Measurements from ENCODE around the gene ANKRD10. TPM values are rescaled to one million over a fixed set of nuclear protein-coding genes. Genes with fewer than 3 reads are reported as not detected.
"Not testable (repeated sequence)": the region's sequence is repeated elsewhere in the genome, so short reads cannot be mapped to it uniquely, and the experiment has no call there.

Gene ANKRD10
- total RNA-seq, 4 donors from 2014 or later = 117 to 184 (median 138) TPM

DNA sequence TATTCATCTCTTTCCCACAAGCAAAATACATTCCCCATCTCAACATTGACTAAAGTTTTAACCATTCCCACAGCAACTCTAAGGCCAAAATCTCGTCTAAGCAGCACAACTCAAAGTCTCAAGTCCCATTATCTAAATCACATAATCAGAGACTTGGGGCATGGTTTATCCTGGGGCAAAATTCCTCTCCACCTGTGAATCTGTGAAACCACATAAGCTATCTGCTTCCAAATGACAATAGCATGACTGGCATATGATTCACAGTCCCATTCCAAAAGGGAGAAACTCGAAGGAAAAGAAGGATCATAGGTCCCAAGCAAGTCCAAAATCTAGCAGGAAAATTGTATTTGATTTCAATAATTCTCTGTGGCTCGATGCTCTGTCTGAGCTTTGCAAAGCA is 73.0 kb downstream of the ANKRD10 start:
- TF ChIP-seq POLR2A (IDR thresholded peaks at IDR 0.05) = no peak
- TF ChIP-seq, protein P1, sequence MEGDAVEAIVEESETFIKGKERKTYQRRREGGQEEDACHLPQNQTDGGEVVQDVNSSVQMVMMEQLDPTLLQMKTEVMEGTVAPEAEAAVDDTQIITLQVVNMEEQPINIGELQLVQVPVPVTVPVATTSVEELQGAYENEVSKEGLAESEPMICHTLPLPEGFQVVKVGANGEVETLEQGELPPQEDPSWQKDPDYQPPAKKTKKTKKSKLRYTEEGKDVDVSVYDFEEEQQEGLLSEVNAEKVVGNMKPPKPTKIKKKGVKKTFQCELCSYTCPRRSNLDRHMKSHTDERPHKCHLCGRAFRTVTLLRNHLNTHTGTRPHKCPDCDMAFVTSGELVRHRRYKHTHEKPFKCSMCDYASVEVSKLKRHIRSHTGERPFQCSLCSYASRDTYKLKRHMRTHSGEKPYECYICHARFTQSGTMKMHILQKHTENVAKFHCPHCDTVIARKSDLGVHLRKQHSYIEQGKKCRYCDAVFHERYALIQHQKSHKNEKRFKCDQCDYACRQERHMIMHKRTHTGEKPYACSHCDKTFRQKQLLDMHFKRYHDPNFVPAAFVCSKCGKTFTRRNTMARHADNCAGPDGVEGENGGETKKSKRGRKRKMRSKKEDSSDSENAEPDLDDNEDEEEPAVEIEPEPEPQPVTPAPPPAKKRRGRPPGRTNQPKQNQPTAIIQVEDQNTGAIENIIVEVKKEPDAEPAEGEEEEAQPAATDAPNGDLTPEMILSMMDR (IDR thresholded peaks at IDR 0.05) = no peak
- Histone ChIP-seq H3K4me1 (no peaks in the 10 kb centered on the region), H3K27ac (no peak overlapping the region), H3K27me3 (no peaks in the 10 kb centered on the region), H3K4me3 (no peak overlapping the region), H3K36me3 (no peaks in the 10 kb centered on the region), H3K9me3 (no peaks in the 10 kb centered on the region)
- DNase-seq = no peak

DNA sequence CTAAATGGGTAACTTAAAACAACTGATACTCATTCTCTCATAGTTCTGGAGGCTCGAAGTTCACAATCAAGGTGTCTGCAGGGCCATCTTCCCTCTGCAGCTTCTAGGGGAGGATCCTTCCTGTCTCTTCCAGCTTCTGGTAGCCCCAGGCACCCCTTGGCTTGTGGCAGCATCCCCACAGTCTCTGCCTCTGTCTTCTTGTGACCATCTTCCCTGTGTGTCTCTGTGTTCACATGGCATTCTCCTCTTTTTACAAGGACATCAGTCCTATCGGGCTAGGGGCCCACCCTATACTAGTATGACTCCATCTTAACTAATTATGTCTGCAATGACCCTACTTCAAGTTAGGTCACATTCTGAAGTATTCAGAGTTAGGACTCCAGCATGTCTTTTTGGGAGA is 73.5 kb downstream of the ANKRD10 start:
- TF ChIP-seq POLR2A (IDR thresholded peaks at IDR 0.05) = no peak
- TF ChIP-seq, protein P1 (IDR thresholded peaks at IDR 0.05) = no peak
- H3K27ac ChIP-seq = no peak overlapping the region
- H3K4me1 ChIP-seq = no peaks in the 10 kb centered on the region
- no peak for DNase-seq
- H3K36me3 ChIP-seq = no peaks in the 10 kb centered on the region
- no peaks in the 10 kb centered on the region for H3K9me3 ChIP-seq
- no peak overlapping the region for H3K4me3 ChIP-seq
- H3K27me3 ChIP-seq = no peaks in the 10 kb centered on the region

DNA sequence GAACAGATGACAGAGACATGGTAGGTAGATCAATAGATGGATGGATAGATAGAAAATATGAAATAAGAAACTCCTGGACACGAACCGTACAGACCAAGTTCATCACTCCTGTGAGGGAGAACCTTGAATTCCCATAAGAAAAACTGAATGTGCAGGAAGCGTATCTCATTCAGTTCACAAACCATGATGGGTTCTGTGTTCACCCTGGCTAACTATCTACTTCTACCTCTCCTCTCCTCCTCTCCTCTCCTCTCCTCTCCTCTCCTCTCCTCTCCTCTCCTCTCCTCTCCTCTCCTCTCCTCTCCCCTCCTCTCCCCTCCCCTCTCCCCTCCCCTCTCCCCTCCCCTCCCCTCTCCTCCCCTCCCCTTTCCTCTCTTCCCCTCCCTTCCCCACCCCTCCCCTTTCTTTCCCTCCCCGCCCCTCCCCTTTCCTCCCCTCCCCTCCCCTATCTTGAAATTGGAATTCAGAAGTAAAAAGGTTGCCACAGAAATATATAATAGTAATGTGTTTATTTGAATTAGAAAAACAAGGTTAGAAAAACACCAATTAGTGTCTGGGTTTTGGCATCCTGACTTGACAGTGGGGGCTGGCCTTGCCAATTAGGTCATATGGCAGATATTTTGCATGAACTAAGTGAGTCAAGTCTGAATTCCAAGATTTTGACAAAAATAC is 75.9 kb downstream of the ANKRD10 start:
- no peak overlapping the region for H3K4me3 ChIP-seq
- no peaks in the 10 kb centered on the region for H3K9me3 ChIP-seq
- H3K36me3 ChIP-seq = no peaks in the 10 kb centered on the region
- no peaks in the 10 kb centered on the region for H3K27me3 ChIP-seq
- no peak overlapping the region for H3K27ac ChIP-seq
- no peak for DNase-seq
- TF ChIP-seq, protein P1 (IDR thresholded peaks at IDR 0.05) = no peak
- no peak for TF ChIP-seq POLR2A (IDR thresholded peaks at IDR 0.05)
- no peaks in the 10 kb centered on the region for H3K4me1 ChIP-seq

DNA sequence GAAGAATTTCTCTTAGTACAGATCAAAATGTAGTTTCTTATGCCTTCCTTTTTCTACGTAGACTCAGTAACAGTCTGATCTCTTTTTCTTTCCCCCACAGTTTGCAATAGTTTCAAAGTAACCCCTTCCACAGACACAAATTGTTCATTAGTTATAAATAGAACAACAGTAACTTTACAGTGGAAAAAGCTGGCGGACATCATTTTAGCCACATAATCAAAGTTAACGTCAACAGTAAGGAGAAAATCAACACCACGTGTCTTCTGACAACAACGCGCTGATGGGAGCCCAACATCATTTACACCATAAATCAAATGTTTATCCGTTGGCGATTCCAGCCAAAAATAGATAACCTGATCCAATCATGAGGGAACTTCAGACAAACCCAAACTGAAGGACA is 76.8 kb downstream of the ANKRD10 start:
- H3K27me3 ChIP-seq = no peaks in the 10 kb centered on the region
- H3K36me3 ChIP-seq = no peaks in the 10 kb centered on the region
- TF ChIP-seq, protein P1 (IDR thresholded peaks at IDR 0.05) = no peak
- no peak for TF ChIP-seq POLR2A (IDR thresholded peaks at IDR 0.05)
- H3K4me3 ChIP-seq = no peak overlapping the region
- DNase-seq = no peak
- H3K9me3 ChIP-seq = no peaks in the 10 kb centered on the region
- no peaks in the 10 kb centered on the region for H3K4me1 ChIP-seq
- H3K27ac ChIP-seq = no peak overlapping the region

DNA sequence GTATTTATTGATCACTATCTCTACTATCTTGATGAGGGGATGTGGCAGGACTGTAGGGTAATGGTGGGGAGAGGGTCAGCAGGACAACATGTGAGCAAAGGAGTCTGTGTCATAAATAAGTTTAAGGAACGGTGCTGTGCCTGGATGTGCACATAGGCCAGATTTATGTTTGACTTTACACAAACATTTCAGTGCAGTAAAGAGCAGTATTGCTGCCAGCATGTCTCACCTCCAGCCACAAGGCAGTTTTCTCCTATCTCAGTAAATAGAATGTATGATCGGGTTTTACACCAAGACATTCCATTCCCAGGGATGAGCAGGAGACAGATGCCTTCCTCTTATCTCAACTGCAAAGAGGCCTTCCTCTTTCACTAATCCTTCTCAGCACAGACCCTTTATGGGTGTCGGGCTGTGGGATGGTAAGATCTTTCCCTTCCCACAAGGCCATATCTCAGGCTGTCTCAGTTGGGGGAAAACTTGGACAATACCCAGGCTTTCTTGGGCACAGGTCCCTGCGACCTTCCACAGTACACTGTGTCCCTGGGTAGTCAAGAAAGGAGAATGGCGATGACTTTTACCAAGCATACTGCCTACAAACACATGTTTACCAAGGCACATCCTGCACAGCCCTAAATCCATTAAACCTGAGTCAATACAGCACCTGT is 77.3 kb downstream of the ANKRD10 start:
- not testable (repeated sequence) for H3K9me3 ChIP-seq, DNase-seq, H3K27ac ChIP-seq, H3K4me1 ChIP-seq, H3K4me3 ChIP-seq, H3K36me3 ChIP-seq, H3K27me3 ChIP-seq

DNA sequence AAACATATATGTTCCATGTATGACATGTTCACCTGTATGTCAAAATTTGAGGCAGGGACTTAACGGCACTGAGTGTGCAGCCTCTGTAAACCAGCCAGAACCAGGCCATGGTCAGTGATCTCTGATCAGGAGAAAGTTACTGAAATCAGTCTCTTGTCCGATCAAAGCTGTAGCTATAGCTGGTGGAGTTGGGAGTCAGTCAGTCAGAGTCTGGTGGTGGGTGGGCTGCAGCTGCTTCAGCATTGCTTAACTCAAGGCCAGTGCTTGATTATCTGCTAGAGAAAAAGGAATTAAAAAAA is 78.3 kb downstream of the ANKRD10 start:
- H3K27me3 ChIP-seq = no peaks in the 10 kb centered on the region

More for the DNA sequence above, 78.3 kb downstream of the ANKRD10 start:
- Histone ChIP-seq H3K36me3 (no peaks in the 10 kb centered on the region), H3K9me3 (no peaks in the 10 kb centered on the region), H3K4me3 (no peak overlapping the region), H3K4me1 (no peaks in the 10 kb centered on the region), H3K27ac (no peak overlapping the region)
- TF ChIP-seq, protein P1 (IDR thresholded peaks at IDR 0.05) = no peak
- TF ChIP-seq POLR2A (IDR thresholded peaks at IDR 0.05) = no peak
- DNase-seq = no peak

Data from Peyer's patch (tissue), 4 donors.